ENCODE data around the gene SLC6A3. TPM values are rescaled to one million over a fixed set of nuclear protein-coding genes. Genes with fewer than 3 reads are reported as not detected.

Gene SLC6A3
- total and polyA plus RNA-seq, 3 experiments from 2014 or later, result not detected

DNA sequence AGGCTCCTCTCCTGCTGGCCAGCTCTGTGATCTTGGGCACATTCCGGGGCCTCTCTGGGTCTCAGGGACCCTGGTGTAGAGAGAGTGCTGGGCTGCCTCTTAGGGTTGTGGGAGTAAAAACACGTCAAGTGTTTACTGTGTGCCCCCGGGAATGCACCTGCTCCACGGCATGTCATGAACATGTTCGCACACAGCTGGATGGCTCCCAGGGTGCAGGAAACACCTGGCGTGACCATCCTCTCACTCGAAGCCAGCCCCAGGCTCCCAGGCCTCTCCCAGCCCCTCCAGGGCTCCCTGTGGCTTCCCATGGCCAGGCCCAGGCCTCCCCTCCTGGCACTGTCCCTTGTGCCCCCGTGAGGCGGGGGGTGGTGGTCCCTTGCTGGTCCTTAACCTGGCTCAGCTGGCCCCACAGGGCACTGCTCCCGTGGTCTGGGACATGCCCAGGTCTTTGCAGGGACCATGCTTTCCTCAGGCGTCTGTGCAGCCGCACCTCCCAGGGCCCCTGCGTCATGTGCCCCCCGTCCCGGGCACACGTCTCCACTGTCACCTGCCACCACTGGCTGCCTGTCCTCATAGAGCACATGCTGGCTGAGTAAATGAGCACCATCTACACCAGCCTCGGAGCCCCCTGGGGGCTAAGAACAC is 44.9 kb downstream of the SLC6A3 start:
- ChIA-PET CTCF (interaction anchor here (0.9 kb wide), 1 partner anchor 20 kb away, joined by 3 read pairs; no protein-coding TSS in a partner anchor), POLR2A (no interaction called here)
- H3K4me3 ChIP-seq (ENCODE audit: low read length), result no peak overlapping the region
- peaks cover under 1% of the 10 kb centered on the region for H3K27me3 ChIP-seq (ENCODE audit: insufficient read depth, low read length, poor library complexity, severe bottlenecking)
- no peaks in the 10 kb centered on the region for H3K36me3 ChIP-seq (ENCODE audit: insufficient read depth, low read length)
- no peaks in the 10 kb centered on the region for H3K36me3 Mint-ChIP-seq
- no peaks in the 10 kb centered on the region for H3K9me3 ChIP-seq (ENCODE audit: low read length)
- peaks cover 0 to 7% (median 0%) of the 10 kb centered on the region in 5 donors for H3K9me3 Mint-ChIP-seq
- H3K4me1 Mint-ChIP-seq, result no peaks in the 10 kb centered on the region
- H3K27me3 Mint-ChIP-seq, result peaks cover 27 to 52% of the 10 kb centered on the region in 2 donors
- H3K27ac ChIP-seq (ENCODE audit: low read depth, low read length), result no peak overlapping the region
- no peak for DNase-seq
- H3K4me1 ChIP-seq (ENCODE audit: insufficient read depth, low read length), result no peaks in the 10 kb centered on the region
- no peak overlapping the region for H3K27ac Mint-ChIP-seq
- H3K4me3 Mint-ChIP-seq, result no peak overlapping the region

DNA sequence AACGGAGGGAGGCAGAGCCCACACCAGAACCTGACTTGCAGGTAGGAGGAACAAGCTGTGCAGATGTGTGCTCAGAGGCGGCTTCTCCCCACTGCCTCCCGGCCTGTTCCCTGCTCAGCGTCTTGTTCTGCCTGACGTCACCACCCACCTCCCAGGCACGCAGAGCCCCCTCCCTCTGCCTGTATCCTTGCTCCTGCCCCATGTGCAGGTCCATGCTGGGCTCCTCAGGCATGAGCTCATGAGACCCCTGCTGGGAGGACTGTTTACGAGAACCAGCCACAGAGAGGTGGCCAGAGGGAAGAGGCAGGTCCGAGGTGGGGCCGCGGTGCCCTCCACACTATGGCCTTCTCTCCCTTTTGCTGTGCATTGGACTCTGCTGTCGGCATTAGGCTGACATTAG is 45.5 kb downstream of the SLC6A3 start:
- ChIA-PET CTCF (no interaction called here), POLR2A (no interaction called here)
- no peak overlapping the region for H3K27ac ChIP-seq (ENCODE audit: low read depth, low read length)
- H3K4me1 ChIP-seq (ENCODE audit: insufficient read depth, low read length), result no peaks in the 10 kb centered on the region
- no peaks in the 10 kb centered on the region for H3K36me3 ChIP-seq (ENCODE audit: insufficient read depth, low read length)
- Mint-ChIP-seq H3K4me1 (no peaks in the 10 kb centered on the region), H3K27ac (no peak overlapping the region), H3K9me3 (peaks cover 0 to 7% (median 0%) of the 10 kb centered on the region in 5 donors), H3K4me3 (no peak overlapping the region), H3K36me3 (no peaks in the 10 kb centered on the region), H3K27me3 (peaks cover 27 to 55% of the 10 kb centered on the region in 2 donors)
- H3K27me3 ChIP-seq (ENCODE audit: insufficient read depth, low read length, poor library complexity, severe bottlenecking), result peaks cover 5% of the 10 kb centered on the region
- DNase-seq, result no peak
- H3K4me3 ChIP-seq (ENCODE audit: low read length), result no peak overlapping the region
- no peaks in the 10 kb centered on the region for H3K9me3 ChIP-seq (ENCODE audit: low read length)

DNA sequence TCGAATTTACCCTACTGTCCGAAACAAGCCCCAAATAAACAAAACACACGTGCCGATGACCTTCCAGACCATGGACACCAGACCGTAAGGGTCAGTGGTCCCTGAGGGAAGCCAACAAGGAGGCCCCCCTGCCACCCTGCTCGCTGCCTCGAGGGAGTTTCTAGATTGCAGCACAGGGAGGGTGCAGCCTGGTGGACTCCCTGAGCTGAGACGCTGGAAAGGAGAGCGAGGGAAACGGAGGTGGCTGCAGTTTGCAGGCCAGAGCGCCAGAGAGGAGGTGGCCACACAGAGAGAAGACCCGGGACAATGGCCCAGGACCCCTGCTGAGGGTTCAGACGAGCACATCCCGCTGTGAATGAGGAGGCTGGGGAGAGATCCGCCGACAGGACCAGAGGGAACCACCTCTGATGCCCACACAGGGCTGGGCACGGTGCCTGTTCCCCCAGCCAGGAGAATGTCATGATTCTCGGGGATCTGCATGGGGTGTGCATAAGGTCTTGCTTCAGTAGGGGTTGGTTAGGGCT is 48.9 kb downstream of the SLC6A3 start:
- peak overlapping the region in 1 of 8 donors; percentile 70 for H3K27ac Mint-ChIP-seq
- DNase-seq, result no peak
- CTCF ChIA-PET, result interaction anchor here (1.6 kb wide), 1 partner anchor 17 kb away, joined by 5 read pairs; no protein-coding TSS in a partner anchor

DNA sequence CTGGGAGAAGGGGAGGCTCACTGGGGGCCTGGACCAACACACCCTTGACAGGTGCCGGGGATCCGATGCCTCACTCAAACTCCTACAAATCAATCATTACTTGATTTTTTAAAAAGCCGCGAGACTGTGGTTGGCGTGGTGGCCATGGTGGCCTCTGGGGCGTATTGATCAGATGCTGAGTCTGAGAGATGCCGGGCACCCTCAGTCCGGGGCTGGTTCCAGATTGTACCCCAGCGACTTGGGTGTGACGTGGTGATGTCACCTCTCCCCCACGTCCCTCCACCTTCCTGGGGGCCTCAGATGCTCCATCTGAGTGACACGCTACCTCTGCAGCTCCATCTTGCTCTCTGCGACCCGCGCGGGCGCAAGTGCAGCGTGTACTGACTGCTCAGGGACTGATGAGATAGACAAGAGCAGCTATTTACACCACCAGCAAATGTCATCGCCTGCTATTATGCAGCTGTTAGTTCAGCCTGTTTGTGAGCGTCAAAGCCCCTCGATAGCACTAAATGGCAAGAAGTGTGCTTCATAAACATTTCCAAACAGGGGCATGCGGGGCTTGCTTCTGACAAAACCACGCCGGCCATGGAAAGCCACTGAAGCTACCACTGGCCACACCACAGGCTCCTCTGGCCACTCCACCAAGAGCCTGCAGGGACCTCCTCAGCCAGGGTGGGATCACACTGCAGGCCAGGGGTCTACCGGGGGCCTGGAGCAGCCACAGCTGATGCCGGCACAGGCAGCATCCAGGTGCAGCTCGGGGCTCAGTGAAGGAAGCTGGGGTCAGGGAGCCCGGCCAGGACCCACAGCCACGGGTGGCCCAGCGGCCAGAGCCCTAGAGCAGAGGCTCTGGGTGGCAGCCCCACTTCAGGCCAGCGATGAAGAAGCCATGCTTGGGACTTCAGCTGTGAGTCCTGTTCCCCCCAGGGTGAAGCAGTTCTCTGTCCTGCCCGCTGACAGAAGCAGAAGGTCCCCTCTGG is 50.1 kb downstream of the SLC6A3 start:
- H3K4me3 Mint-ChIP-seq, result no peak overlapping the region
- H3K9me3 Mint-ChIP-seq, result peaks cover 0 to 7% (median 0%) of the 10 kb centered on the region in 5 donors
- H3K27me3 Mint-ChIP-seq, result peaks cover 23 to 51% of the 10 kb centered on the region in 2 donors
- ChIA-PET POLR2A (no interaction called here), CTCF (interaction anchor here (1.3 to 1.6 kb wide), 2 partner anchors 14 to 16 kb away, joined by 3 to 5 read pairs; no protein-coding TSS in a partner anchor)
- Histone ChIP-seq H3K4me3 (ENCODE audit: low read length) (no peak overlapping the region), H3K27me3 (ENCODE audit: insufficient read depth, low read length, poor library complexity, severe bottlenecking) (peaks cover 17% of the 10 kb centered on the region), H3K4me1 (ENCODE audit: insufficient read depth, low read length) (no peaks in the 10 kb centered on the region), H3K27ac (ENCODE audit: low read depth, low read length) (no peak overlapping the region), H3K9me3 (ENCODE audit: low read length) (no peaks in the 10 kb centered on the region), H3K36me3 (ENCODE audit: insufficient read depth, low read length) (no peaks in the 10 kb centered on the region)
- no peak overlapping the region for H3K27ac Mint-ChIP-seq
- DNase-seq, result no peak
- H3K4me1 Mint-ChIP-seq, result no peaks in the 10 kb centered on the region
- no peaks in the 10 kb centered on the region for H3K36me3 Mint-ChIP-seq

More for the DNA sequence above, 48.9 kb downstream of the SLC6A3 start:
- H3K4me1 ChIP-seq (ENCODE audit: insufficient read depth, low read length), result no peaks in the 10 kb centered on the region
- no peaks in the 10 kb centered on the region for H3K9me3 ChIP-seq (ENCODE audit: low read length)
- no peaks in the 10 kb centered on the region for H3K36me3 Mint-ChIP-seq
- no peaks in the 10 kb centered on the region for H3K36me3 ChIP-seq (ENCODE audit: insufficient read depth, low read length)
- peaks cover 28 to 57% of the 10 kb centered on the region in 2 donors for H3K27me3 Mint-ChIP-seq
- POLR2A ChIA-PET, result no interaction called here
- peaks cover 0 to 7% (median 0%) of the 10 kb centered on the region in 5 donors for H3K9me3 Mint-ChIP-seq
- H3K27ac ChIP-seq (ENCODE audit: low read depth, low read length), result no peak overlapping the region
- H3K4me3 ChIP-seq (ENCODE audit: low read length), result no peak overlapping the region
- no peaks in the 10 kb centered on the region for H3K4me1 Mint-ChIP-seq
- H3K4me3 Mint-ChIP-seq, result no peak overlapping the region
- peaks cover 17% of the 10 kb centered on the region for H3K27me3 ChIP-seq (ENCODE audit: insufficient read depth, low read length, poor library complexity, severe bottlenecking)

DNA sequence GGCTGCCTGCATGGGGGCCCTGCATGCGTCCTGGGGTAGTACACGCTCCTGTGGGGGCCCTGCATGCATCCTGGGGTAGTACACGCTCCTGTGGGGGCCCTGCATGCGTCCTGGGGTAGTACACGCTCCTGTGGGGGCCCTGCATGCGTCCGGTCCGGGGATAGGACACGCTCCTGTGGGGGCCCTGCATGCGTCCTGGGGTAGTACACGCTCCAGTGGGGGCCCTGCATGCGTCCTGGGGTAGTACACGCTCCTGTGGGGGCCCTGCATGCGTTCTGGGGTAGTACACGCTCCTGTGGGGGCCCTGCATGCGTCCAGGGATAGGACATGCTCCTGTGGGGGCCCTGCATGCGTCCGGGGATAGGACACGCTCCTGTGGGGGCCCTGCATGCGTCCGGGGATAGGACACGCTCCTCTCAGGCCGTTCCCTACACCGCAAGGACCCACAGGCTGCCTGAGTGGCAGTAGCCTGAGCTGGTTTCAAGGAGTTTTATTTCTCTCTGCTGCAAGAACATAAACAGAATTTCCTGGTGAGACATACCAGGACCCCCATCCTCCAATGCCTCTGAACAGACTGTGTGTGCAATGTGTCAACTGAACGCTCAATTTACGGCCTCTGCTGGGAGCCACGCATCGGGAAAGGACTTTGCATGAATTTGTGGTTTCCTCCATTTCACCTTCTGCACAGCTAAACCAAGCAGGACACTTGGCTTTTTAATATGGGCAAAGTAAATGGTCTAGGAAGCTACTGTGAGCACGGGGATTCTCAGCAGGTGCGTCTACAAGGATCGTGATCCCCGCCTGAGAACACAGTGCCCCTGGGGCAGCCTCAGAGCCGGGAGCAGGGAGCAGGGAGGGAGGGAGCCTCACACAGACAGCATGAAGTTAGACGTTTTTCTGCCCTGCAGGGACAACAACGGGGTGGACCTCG is 51.4 kb downstream of the SLC6A3 start:
- ChIA-PET POLR2A (no interaction called here), CTCF (no interaction called here)
- no peak for DNase-seq
- H3K9me3 Mint-ChIP-seq, result peaks cover 0 to 2% (median 0%) of the 10 kb centered on the region in 5 donors
- Histone ChIP-seq H3K9me3 (ENCODE audit: low read length) (no peaks in the 10 kb centered on the region), H3K4me3 (ENCODE audit: low read length) (no peak overlapping the region), H3K4me1 (ENCODE audit: insufficient read depth, low read length) (no peaks in the 10 kb centered on the region), H3K36me3 (ENCODE audit: insufficient read depth, low read length) (no peaks in the 10 kb centered on the region), H3K27ac (ENCODE audit: low read depth, low read length) (no peak overlapping the region), H3K27me3 (ENCODE audit: insufficient read depth, low read length, poor library complexity, severe bottlenecking) (peaks cover 17% of the 10 kb centered on the region)
- peak overlapping the region in 1 of 8 donors; percentile 72 for H3K27ac Mint-ChIP-seq
- H3K27me3 Mint-ChIP-seq, result peaks cover 17 to 46% of the 10 kb centered on the region in 2 donors
- no peak overlapping the region for H3K4me3 Mint-ChIP-seq
- no peaks in the 10 kb centered on the region for H3K36me3 Mint-ChIP-seq
- H3K4me1 Mint-ChIP-seq, result no peaks in the 10 kb centered on the region

DNA sequence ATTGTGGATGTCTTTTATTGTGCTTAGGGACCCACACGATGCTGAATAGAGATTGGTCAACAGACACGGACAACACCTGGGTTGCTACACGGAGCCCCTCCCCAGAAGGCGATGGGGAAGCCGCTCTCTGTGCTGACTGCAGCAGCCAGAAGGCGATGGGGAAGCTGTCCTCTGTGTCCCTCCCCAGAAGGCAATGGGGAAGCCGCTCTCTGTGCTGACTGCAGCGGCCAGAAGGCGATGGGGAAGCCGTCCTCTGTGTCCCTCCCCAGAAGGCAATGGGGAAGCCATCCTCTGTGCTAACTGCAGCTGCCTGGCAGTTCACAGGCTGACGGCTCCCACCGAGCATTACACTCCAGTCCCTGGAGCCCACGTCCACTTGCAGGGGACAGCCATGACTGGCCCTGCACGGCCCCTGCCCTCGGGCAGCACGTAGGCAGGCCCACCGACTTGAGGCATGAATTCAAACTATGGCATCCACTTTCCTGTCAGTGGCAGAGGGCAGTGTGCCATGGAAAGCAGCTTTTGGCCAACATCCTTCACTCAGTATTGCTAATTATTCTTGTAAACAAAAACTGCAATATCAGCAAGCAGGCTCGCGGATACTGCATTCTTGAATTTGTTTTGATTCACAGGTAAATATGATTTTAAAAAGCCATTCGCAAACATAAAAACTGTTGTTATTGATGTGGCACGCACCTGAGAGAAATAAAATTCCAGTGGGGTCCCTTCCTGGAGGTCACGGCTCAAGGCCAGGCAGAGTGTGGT is 52.3 kb downstream of the SLC6A3 start:
- H3K27me3 ChIP-seq (ENCODE audit: insufficient read depth, low read length, poor library complexity, severe bottlenecking), result peaks cover 17% of the 10 kb centered on the region
- H3K36me3 ChIP-seq (ENCODE audit: insufficient read depth, low read length), result no peaks in the 10 kb centered on the region
- Mint-ChIP-seq H3K9me3 (no peaks in the 10 kb centered on the region), H3K27ac (no peak overlapping the region), H3K4me3 (no peak overlapping the region), H3K27me3 (peaks cover 17 to 42% of the 10 kb centered on the region in 2 donors), H3K4me1 (peaks cover 0 to 5% (median 3%) of the 10 kb centered on the region in 3 donors), H3K36me3 (no peaks in the 10 kb centered on the region)
- DNase-seq, result no peak
- no peaks in the 10 kb centered on the region for H3K4me1 ChIP-seq (ENCODE audit: insufficient read depth, low read length)
- ChIA-PET POLR2A (no interaction called here), CTCF (no interaction called here)
- H3K27ac ChIP-seq (ENCODE audit: low read depth, low read length), result no peak overlapping the region
- H3K4me3 ChIP-seq (ENCODE audit: low read length), result no peak overlapping the region
- H3K9me3 ChIP-seq (ENCODE audit: low read length), result no peaks in the 10 kb centered on the region

DNA sequence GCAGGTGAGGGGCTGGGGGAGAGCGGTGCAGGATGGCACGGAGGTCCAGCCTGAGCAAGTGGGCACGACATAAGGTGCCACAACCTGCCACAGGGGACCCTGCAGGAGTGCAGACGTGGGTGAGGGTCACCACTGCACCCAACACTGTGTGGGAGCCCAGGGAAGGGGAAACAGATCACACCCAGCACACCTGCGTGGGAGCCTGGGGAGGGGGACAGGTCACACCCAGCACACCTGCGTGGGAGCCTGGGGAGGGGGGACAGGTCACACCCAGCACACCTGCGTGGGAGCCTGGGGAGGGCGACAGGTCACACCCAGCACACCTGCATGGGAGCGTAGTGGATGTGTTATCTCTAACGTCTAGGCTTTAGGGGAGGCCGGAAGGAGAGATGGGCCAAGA is 53.0 kb downstream of the SLC6A3 start:
- peaks cover 3 to 5% (median 4%) of the 10 kb centered on the region in 3 donors for H3K4me1 Mint-ChIP-seq
- no peak for DNase-seq
- no peaks in the 10 kb centered on the region for H3K9me3 Mint-ChIP-seq
- H3K4me3 Mint-ChIP-seq, result no peak overlapping the region
- ChIA-PET CTCF (no interaction called here), POLR2A (no interaction called here)
- no peak overlapping the region for H3K27ac ChIP-seq (ENCODE audit: low read depth, low read length)
- H3K27ac Mint-ChIP-seq, result no peak overlapping the region
- H3K27me3 Mint-ChIP-seq, result peaks cover 17 to 38% of the 10 kb centered on the region in 2 donors
- no peaks in the 10 kb centered on the region for H3K36me3 ChIP-seq (ENCODE audit: insufficient read depth, low read length)
- H3K9me3 ChIP-seq (ENCODE audit: low read length), result no peaks in the 10 kb centered on the region
- peaks cover 17% of the 10 kb centered on the region for H3K27me3 ChIP-seq (ENCODE audit: insufficient read depth, low read length, poor library complexity, severe bottlenecking)
- no peaks in the 10 kb centered on the region for H3K36me3 Mint-ChIP-seq
- no peak overlapping the region for H3K4me3 ChIP-seq (ENCODE audit: low read length)
- peaks cover 1% of the 10 kb centered on the region for H3K4me1 ChIP-seq (ENCODE audit: insufficient read depth, low read length)

Measured in CD8-positive, alpha-beta memory T cell (primary cell).